Gastrocnemius medialis (tissue), 4 donors: Measurements from ENCODE around the gene SRD5A2. TPM values are rescaled to one million over a fixed set of nuclear protein-coding genes. Genes with fewer than 3 reads are reported as not detected.

Experiments
- ATAC-seq, 2 donors: fragments of 150-250 bp; one replicate each; pipeline ENCODE4 v1.9.1; 2016
- DNase-seq, 2 donors: peaks; one replicate each; pipeline ENCODE4 v3.0.0-alpha.2; 2019
- H3K27ac ChIP-seq, 4 donors: fragments of 200-600 bp; sonication (generic); 1 replicate in 1 of 4; 2 replicates in 3 of 4; pipeline ENCODE4 v1.5.1; 2016 to 2018; ENCODE audit warnings: mild to moderate bottlenecking in 2 of 4, moderate library complexity in 1 of 4
- H3K27me3 ChIP-seq, 3 donors: fragments of 200-600 bp; sonication (generic) in 2 of 3; 1 replicate in 1 of 3; 2 replicates in 2 of 3; pipeline versions ENCODE4 v1.5.1 to v1.6.0; 2016 to 2019; ENCODE audit warnings: mild to moderate bottlenecking in 1 of 3, moderate library complexity in 1 of 3
- H3K36me3 ChIP-seq, 2 donors: fragments of 200-600 bp; sonication (generic) in 1 of 2; one replicate each; pipeline ENCODE4 v1.5.1; 2017 to 2018
- H3K4me1 ChIP-seq, 2 donors: fragments of 200-600 bp; sonication (generic) in 1 of 2; one replicate each; pipeline ENCODE4 v1.5.1; 2016 to 2017; ENCODE audit warnings: mild to moderate bottlenecking in 2 of 2
- H3K4me3 ChIP-seq, 4 donors: fragments of 200-600 bp; sonication (generic) in 3 of 4; 1 replicate in 1 of 4; 2 replicates in 3 of 4; pipeline ENCODE4 v1.5.1; 2016 to 2019; ENCODE audit warnings: mild to moderate bottlenecking in 2 of 4
- H3K9me3 ChIP-seq, 3 donors: fragments of 200-600 bp; sonication (generic) in 2 of 3; 1 replicate in 1 of 3; 2 replicates in 2 of 3; pipeline ENCODE4 v1.5.1; 2016 to 2019
- POLR2A ChIP-seq, 2 donors: fragments of 450-650 bp; IDR thresholded peaks; one replicate each; pipeline ENCODE4 v1.6.1; 2017; ENCODE audit warnings: antibody characterized with exemption in 2 of 2, mild to moderate bottlenecking in 2 of 2, moderate library complexity in 2 of 2
- in situ Hi-C, 4 donors: fragments of 200-750 bp; cut with MboI; loops; one replicate each; pipeline versions ENCODE4 v1.15.0 to v1.8.0; 2017; ENCODE audit warnings: low sequenced_read_pairs in 4 of 4
- intact Hi-C: fragments of 100-400 bp; cut with DNase I; formaldehyde crosslinking; loops from one replicate; pipeline ENCODE4 v1.15.1; 2023; ENCODE audit warnings: low total_unique reads
- total RNA-seq, 4 donors: library from RNA; depleted of rRNA; stranded (reverse); fragments of >200 nt; gene quantifications; one replicate each; pipeline versions ENCODE4 v1.1.0 to v1.2.3, GENCODE V29; 2016
- TF ChIP-seq, protein P1 (sequence below), 5 experiments: fragments of 450-650 bp in 3 of 5; fragments of 200-600 bp in 2 of 5; sonication (generic) in 2 of 5; IDR thresholded peaks in 4 of 5; conservative IDR thresholded peaks in 1 of 5; 1 replicate in 4 of 5; 2 replicates in 1 of 5; pipeline ENCODE4 v1.5.1; 2016 to 2019; ENCODE audit warnings: antibody characterized with exemption in 5 of 5, mild to moderate bottlenecking in 3 of 5, moderate library complexity in 3 of 5

SRD5A2 gene
- total RNA-seq, 4 donors from 2014 or later, result 0.07 to 0.31 (median 0.07) TPM; not detected in 1

DNA sequence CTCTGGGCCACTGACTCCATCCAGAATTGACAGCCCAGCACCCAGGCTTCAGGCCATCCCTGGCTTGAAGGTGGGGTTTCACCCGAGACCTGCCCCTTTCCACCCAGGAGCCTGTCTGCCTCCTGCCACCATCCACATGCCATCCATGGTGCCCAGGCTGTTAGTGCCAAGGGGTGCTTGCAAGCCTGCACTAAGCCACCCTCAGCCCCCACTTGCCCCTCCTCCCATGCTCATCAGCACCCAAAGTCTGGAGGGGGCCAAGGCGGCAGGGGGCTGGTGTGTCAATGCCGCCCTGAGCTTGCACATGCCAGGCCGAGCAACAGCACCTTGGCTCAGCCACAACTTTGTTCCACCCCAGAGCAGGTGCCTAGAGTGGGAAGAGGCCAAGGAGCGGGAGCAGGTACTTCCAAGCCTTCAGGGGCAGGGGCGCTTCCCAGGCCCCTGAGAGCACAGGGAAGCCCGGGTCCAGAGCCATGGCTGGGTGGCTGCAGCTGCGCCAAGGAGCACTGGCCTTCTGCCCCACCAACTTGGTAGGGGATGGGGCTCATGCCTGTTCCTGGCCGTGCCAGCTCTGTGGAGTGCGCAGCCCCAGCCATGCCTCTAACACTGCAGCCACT, 12.0 kb downstream of the SRD5A2 start:
- Histone ChIP-seq H3K4me1 (no peaks in the 10 kb centered on the region), H3K27ac (no peak overlapping the region), H3K27me3 (no peaks in the 10 kb centered on the region), H3K36me3 (no peaks in the 10 kb centered on the region), H3K4me3 (no peak overlapping the region), H3K9me3 (peaks cover 0 to 9% (median 0%) of the 10 kb centered on the region in 3 donors)
- ATAC-seq (no peak), DNase-seq (no peak)
- intact Hi-C loops (no loop called here), in situ Hi-C loops (no loop called here)
- TF ChIP-seq, protein P1, sequence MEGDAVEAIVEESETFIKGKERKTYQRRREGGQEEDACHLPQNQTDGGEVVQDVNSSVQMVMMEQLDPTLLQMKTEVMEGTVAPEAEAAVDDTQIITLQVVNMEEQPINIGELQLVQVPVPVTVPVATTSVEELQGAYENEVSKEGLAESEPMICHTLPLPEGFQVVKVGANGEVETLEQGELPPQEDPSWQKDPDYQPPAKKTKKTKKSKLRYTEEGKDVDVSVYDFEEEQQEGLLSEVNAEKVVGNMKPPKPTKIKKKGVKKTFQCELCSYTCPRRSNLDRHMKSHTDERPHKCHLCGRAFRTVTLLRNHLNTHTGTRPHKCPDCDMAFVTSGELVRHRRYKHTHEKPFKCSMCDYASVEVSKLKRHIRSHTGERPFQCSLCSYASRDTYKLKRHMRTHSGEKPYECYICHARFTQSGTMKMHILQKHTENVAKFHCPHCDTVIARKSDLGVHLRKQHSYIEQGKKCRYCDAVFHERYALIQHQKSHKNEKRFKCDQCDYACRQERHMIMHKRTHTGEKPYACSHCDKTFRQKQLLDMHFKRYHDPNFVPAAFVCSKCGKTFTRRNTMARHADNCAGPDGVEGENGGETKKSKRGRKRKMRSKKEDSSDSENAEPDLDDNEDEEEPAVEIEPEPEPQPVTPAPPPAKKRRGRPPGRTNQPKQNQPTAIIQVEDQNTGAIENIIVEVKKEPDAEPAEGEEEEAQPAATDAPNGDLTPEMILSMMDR (IDR thresholded peaks at IDR 0.05 in 4 of 5, conservative IDR thresholded peaks at IDR 0.05 in 1 of 5), result no peak
- TF ChIP-seq POLR2A (IDR thresholded peaks at IDR 0.05), result no peak

DNA sequence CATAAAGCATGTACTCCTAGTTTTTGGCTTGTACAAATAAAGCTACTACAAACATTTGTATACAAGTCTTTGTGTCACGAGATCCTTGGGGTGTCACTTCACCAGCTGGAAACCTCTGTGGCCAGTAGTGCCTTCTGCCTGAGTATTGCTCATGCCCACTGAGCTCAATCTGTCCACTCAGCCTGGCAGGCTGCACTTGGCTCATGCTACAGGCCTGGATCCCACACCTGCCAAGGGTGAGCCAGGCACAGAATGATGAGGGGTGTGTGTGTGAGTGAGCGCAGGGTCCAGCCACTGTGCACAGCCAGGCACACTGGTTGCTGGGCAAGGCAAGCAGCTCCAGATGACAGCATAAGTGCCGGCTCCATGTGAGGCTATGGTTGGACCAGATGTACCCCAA, 13.1 kb downstream of the SRD5A2 start:
- DNase-seq (no peak), ATAC-seq (no peak)
- H3K9me3 ChIP-seq, result peaks cover 0 to 9% (median 0%) of the 10 kb centered on the region in 3 donors
- no peak overlapping the region for H3K27ac ChIP-seq
- in situ Hi-C loops (no loop called here), intact Hi-C loops (no loop called here)
- no peaks in the 10 kb centered on the region for H3K27me3 ChIP-seq
- H3K4me3 ChIP-seq, result no peak overlapping the region
- TF ChIP-seq POLR2A (IDR thresholded peaks at IDR 0.05), result no peak
- no peaks in the 10 kb centered on the region for H3K4me1 ChIP-seq
- H3K36me3 ChIP-seq, result no peaks in the 10 kb centered on the region

DNA sequence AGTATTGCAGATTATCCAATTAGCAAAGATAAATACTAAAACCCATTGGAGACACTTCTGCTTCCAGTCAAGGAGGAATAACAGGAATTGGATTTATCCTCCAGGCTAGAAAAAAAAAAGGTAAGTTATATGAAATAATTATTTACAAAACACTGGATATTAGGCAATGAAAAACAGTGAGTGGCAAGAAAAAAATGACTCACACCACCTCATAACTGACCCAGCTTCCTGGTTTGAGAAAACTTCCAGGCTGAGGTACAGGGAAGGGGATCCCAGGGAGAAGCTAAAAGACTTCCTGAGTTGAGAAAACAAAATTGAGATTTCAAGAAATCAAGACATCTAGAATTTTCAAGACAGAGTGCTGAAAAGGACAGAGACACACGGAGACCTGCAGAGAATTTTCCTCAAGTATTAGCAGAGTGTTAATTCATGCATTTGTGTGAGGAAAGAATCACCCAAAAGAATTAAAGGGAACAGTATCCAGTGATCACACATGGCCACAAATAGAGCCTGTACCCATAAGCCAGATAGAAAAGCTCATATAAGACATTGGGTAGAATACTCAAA, 17.4 kb downstream of the SRD5A2 start:
- TF ChIP-seq POLR2A (IDR thresholded peaks at IDR 0.05), result no peak
- TF ChIP-seq, protein P1 (IDR thresholded peaks at IDR 0.05 in 4 of 5, conservative IDR thresholded peaks at IDR 0.05 in 1 of 5), result no peak
- Histone ChIP-seq H3K9me3 (no peaks in the 10 kb centered on the region), H3K36me3 (no peaks in the 10 kb centered on the region), H3K27me3 (no peaks in the 10 kb centered on the region), H3K27ac (no peak overlapping the region), H3K4me3 (no peak overlapping the region), H3K4me1 (no peaks in the 10 kb centered on the region)
- no peak for DNase-seq
- ATAC-seq, result no peak
- in situ Hi-C loops (no loop called here), intact Hi-C loops (no loop called here)

DNA sequence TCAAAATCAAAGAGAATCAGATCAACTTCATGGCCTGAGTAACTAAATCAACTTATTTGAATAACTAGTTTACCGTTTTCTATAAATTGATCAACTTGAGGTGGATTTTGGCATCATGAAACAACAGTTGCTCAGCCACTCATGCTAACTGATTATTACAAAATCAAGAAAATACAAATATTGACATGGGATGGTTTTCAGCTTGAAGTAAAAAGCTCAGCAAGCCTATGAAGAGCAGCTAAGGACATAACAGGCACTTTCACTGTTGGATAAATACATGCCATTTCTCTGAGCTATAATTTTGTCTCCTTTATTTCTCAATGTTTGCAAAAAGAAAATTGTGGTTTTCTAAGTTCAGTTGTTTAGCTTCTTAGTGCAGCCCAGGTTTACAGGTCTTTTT, 18.9 kb downstream of the SRD5A2 start:
- no peak overlapping the region for H3K4me3 ChIP-seq
- H3K9me3 ChIP-seq, result no peaks in the 10 kb centered on the region
- in situ Hi-C loops (no loop called here), intact Hi-C loops (no loop called here)
- no peak overlapping the region for H3K27ac ChIP-seq
- TF ChIP-seq POLR2A (IDR thresholded peaks at IDR 0.05), result no peak
- TF ChIP-seq, protein P1 (IDR thresholded peaks at IDR 0.05 in 4 of 5, conservative IDR thresholded peaks at IDR 0.05 in 1 of 5), result no peak
- DNase-seq (no peak), ATAC-seq (no peak)
- no peaks in the 10 kb centered on the region for H3K36me3 ChIP-seq
- H3K4me1 ChIP-seq, result no peaks in the 10 kb centered on the region
- H3K27me3 ChIP-seq, result no peaks in the 10 kb centered on the region

DNA sequence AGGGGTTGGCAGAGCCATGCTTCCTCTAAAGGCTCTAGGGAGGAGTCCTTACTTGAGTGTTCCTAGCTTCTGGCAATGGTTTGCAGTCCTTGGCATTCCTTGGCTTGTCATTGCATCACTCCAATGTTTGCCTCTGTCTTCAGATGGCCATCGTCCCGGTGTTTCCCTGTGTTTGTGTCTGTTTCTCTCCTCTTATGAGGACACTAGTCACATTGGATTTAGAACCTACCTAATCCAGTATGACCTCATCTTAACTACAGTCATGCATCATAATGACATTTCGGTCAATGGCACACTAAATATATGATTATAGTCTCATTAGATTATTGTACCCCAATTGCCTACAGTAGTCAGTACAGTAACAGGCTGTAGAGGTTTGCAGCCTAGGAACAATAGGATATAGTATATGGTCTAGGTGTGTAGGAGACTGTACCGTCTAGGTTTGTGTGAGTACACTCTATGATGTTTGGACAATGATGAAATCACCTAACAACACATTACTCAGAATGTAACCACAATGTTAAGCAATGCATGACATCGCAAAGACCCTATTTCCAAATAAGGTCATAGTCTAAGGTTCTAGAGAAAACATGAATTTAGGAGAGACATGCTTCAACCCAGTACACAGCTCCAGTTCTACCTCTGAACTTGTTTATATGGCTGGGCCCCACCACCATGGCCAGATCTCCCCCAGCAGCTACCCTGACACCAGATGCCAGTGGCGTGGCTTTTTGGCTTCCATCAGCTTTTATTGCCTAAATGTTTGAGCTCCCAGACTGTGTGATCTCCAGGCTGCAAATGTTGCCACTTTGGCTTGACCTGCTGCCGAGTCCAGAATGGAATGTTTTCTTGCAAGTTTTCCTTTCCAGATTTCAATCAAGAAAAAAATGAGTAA, 22.1 kb downstream of the SRD5A2 start:
- no peaks in the 10 kb centered on the region for H3K9me3 ChIP-seq
- no peak overlapping the region for H3K27ac ChIP-seq
- TF ChIP-seq, protein P1 (IDR thresholded peaks at IDR 0.05 in 4 of 5, conservative IDR thresholded peaks at IDR 0.05 in 1 of 5), result no peak
- no peak for TF ChIP-seq POLR2A (IDR thresholded peaks at IDR 0.05)
- intact Hi-C loops (no loop called here), in situ Hi-C loops (no loop called here)
- H3K4me3 ChIP-seq, result no peak overlapping the region
- DNase-seq (peak in 1 of 2 donors; percentile 68), ATAC-seq (peak; percentile 50 to 62)
- no peaks in the 10 kb centered on the region for H3K36me3 ChIP-seq
- no peaks in the 10 kb centered on the region for H3K4me1 ChIP-seq
- H3K27me3 ChIP-seq, result no peaks in the 10 kb centered on the region
